ENCODE results near the gene KAZALD1.

- no peak for TF ChIP-seq POLR2A (IDR thresholded peaks at IDR 0.05)
- TF ChIP-seq CTCF (IDR thresholded peaks at IDR 0.05 in 8 of 11, conservative IDR thresholded peaks at IDR 0.05 in 3 of 11): no peak
- TF ChIP-seq POLR2AphosphoS5 (IDR thresholded peaks at IDR 0.05): no peak
Measured at GRCh38 chr10:101054876-101055275, 6.9 kb upstream of the KAZALD1 start.

All from spleen (tissue), 7 donors.